K562 (cell line): ENCODE data around the gene ZNF609. TPM values are rescaled to one million over a fixed set of nuclear protein-coding genes. Genes with fewer than 3 reads are reported as not detected.

Experiments used
- ARNT ChIP-seq, 2 experiments: fragments of 450-650 bp; IDR thresholded peaks; 2 replicates each; pipeline ENCODE4 v1.6.1; 2016; ENCODE audit warnings: mild to moderate bottlenecking in 1 of 2
- EZH2 ChIP-seq: IDR thresholded peaks from 2 replicates; pipeline ENCODE4 v1.6.1; 2012; ENCODE audit warnings: low read depth, mild to moderate bottlenecking, inconsistent platforms, low read length, borderline replicate concordance
- MAX ChIP-seq: sonication (generic); formaldehyde crosslinking; IDR thresholded peaks from 2 replicates; pipeline ENCODE4 v1.9.0; 2022; ENCODE audit warnings: mild to moderate bottlenecking, missing genetic modification reagents
- MYC ChIP-seq, 2 experiments: fragments of 250-450 bp in 1 of 2; sonication (Bioruptor Pico) in 1 of 2; IDR thresholded peaks; 2 replicates each; pipeline versions ENCODE4 v1.5.1 to v1.6.1; 2012 to 2021; ENCODE audit warnings: low read depth in 2 of 2, borderline replicate concordance in 1 of 2, improper control_type of control experiment in 1 of 2, low read length in 1 of 2, mild to moderate bottlenecking in 1 of 2, moderate library complexity in 1 of 2
- RAD21 ChIP-seq, 2 experiments: fragments of 250-450 bp in 1 of 2; fragments of 450-650 bp in 1 of 2; sonication (Bioruptor Pico) in 1 of 2; formaldehyde crosslinking in 1 of 2; IDR thresholded peaks in 1 of 2; conservative IDR thresholded peaks in 1 of 2; 2 replicates each; pipeline versions ENCODE4 v1.4.0 to v1.8.0; 2020 to 2022; ENCODE audit warnings: mild to moderate bottlenecking in 2 of 2, moderate library complexity in 1 of 2
- RCOR1 ChIP-seq, 2 experiments: IDR thresholded peaks; 2 replicates each; pipeline ENCODE4 v1.6.1; 2012; ENCODE audit warnings: low read depth in 2 of 2, low read length in 2 of 2, borderline replicate concordance in 1 of 2, improper control_type of control experiment in 1 of 2
- THAP7 ChIP-seq: fragments of 250-450 bp; sonication (Bioruptor Pico); IDR thresholded peaks from 2 replicates; pipeline ENCODE4 v1.5.0; 2021
- ZFP91 ChIP-seq: sonication (generic); formaldehyde crosslinking; IDR thresholded peaks from 2 replicates; pipeline ENCODE4 v1.8.0; 2022; ENCODE audit warnings: mild to moderate bottlenecking, missing genetic modification reagents
- ZNF277 ChIP-seq: fragments of 250-450 bp; sonication (Bioruptor Pico); IDR thresholded peaks from 2 replicates; pipeline ENCODE4 v1.8.0; 2022; ENCODE audit warnings: inconsistent platforms, mild to moderate bottlenecking, moderate library complexity, borderline replicate concordance
- ZNF780A ChIP-seq: fragments of 250-450 bp; sonication (Bioruptor Pico); IDR thresholded peaks from 2 replicates; pipeline ENCODE4 v1.5.0; 2021; ENCODE audit warnings: mild to moderate bottlenecking
- polyA plus RNA-seq, 8 experiments: library from polyadenylated mRNA; depleted of rRNA in 4 of 8; stranded (reverse) in 5 of 8; unstranded in 3 of 8; fragments of >200 nt; fragmentation: Nextera tagmentation in 2 of 8; fragmentation: Illumina TruSeq in 1 of 8; extraction: Ambion mirVana in 2 of 8; extraction: Trizol in 1 of 8; gene quantifications; 2 replicates each; pipeline versions ENCODE4 v1.2.1 to v1.2.3, GENCODE V29; 2011 to 2014; ENCODE audit warnings: inconsistent platforms in 1 of 8, missing spikeins in 1 of 8
- total RNA-seq, 7 experiments: library from RNA; depleted of rRNA in 6 of 7; stranded (reverse); fragments of >200 nt in 6 of 7; fragmentation: Illumina TruSeq in 2 of 7; extraction: Trizol in 2 of 7; gene quantifications; 2 replicates each; pipeline versions ENCODE4 v1.2.1 to v1.2.3, GENCODE V29; 2011 to 2021; ENCODE audit warnings: low replicate concordance in 1 of 7

ZNF609 gene
- total and polyA plus RNA-seq, 9 of the 15 experiments (the other 6 are each of a cell fraction or from before 2014, with no cell fraction given) = 3.0 to 38.7 (median 17.8) TPM

- no peak for TF ChIP-seq THAP7 (CRISPR knock-in tag)
- TF ChIP-seq RCOR1 (IDR thresholded peaks at IDR 0.05; ENCODE audit: borderline replicate concordance in 1 of 2, low read depth in 2 of 2, low read length in 2 of 2) = peak in 1 of 2 experiments; percentile 53; a peak in 1 of 4 replicates
- no peak for TF ChIP-seq ZNF780A (CRISPR knock-in tag)
- TF ChIP-seq ZFP91 (CRISPR knock-in tag) = no peak
- peak; percentile 93 to 98 for TF ChIP-seq RAD21 (CRISPR knock-in tag; conservative IDR thresholded peaks at IDR 0.05 in 1 of 2, IDR thresholded peaks at IDR 0.05 in 1 of 2)
- 0 out of 2 replicates have a peak, but pooled peaks have one; percentile 46 for TF ChIP-seq MAX
- peak in 1 of 2 experiments; percentile 44; a peak in 1 of 4 replicates for TF ChIP-seq ARNT (IDR thresholded peaks at IDR 0.05)
- TF ChIP-seq MYC (IDR thresholded peaks at IDR 0.05; ENCODE audit: low read depth, low read length) = peak; percentile 85
- no peak for TF ChIP-seq MYC (CRISPR knock-in tag; IDR thresholded peaks at IDR 0.05; ENCODE audit: borderline replicate concordance, low read depth)
- no peak for TF ChIP-seq ZNF277
- TF ChIP-seq EZH2 = no peak
Observed at GRCh38 chr15:64681424-64682024, 221.1 kb downstream of the ZNF609 start (continued).
